Vein endothelial cell (primary cell): ENCODE data around the gene FOXB2. TPM values are rescaled to one million over a fixed set of nuclear protein-coding genes. Genes with fewer than 3 reads are reported as not detected.

Source experiments
- small RNA-seq: library from RNA; depleted of rRNA; stranded (forward); fragments of <200 nt; gene quantifications from one replicate; pipeline ENCODE3, GENCODE V24; 2012
- total RNA-seq: library from RNA; depleted of rRNA; stranded (reverse); fragments of >200 nt; gene quantifications from 2 replicates; pipeline ENCODE4 v1.2.3, GENCODE V29; 2012

The FOXB2 gene
- not detected in 2 replicates for total RNA-seq

DNA sequence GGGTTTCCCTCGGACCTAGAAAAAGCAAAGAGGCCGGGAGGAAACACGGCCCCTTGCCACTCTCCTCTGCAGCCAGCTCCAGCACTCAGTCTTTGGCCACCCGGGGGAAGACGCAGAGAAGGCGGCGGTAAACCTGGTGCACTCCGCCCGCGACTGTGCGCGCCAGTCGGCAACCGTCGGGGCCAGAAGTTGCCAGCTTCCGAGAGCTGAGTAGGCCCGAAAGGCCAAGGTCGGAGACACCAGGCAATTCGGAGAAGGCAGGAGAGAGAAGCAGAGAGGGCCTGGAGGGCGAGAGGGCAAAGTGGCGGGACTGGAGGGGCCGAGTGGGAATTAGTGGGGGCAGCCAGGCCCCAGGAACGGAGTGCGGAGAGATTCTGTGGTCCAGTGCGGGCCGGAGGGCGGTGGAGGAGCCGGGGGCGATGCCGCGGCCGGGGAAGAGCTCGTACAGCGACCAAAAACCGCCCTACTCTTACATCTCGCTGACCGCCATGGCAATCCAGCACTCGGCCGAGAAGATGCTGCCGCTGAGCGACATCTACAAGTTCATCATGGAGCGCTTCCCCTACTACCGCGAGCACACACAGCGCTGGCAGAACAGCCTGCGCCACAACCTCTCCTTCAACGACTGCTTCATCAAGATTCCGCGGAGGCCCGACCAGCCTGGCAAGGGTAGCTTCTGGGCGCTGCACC lies at the start of gene FOXB2:
Gene FOXB2 (plus strand): TSS at position 420 of the 690 bp plus-strand sequence. CDS start 0 bp downstream, at position 420.

Small RNA genes within 50 kb of the gene (small RNA-seq; reads per million reads assigned to genes)
- gene ATP5MFP3 = not detected

Other genes with a start within 250 kb of the FOXB2 start
- 6.5 and 7.8 TPM in 2 replicates for gene PRUNE2, start 113.5 kb upstream of the FOXB2 start, total RNA-seq
- 45.4 and 47.4 TPM in 2 replicates for gene VPS13A, start 157.9 kb downstream of the FOXB2 start, total RNA-seq